Measurements from ENCODE around the gene CDC73. TPM values are rescaled to one million over a fixed set of nuclear protein-coding genes. Genes with fewer than 3 reads are reported as not detected.

Gene CDC73
- total RNA-seq, 2 donors from 2014 or later, result 52.8 to 53.0 TPM

DNA sequence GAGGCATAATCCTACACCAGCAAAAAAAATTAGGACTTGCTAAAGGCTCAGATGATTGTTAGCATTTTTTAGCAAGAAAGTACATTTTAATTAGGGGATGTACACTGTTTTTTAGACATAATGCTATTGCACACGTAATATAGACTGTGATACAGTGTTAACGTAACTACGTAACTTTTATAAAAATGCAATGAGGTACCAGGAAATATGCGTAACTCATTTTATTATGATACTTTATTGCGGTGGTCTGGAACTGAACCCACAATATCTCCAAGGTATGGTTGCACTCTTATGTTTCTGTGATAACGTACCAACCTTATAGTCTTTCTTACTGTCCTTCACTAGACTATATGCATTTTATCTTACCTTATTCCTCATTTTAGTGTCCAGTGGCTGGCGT, 127.4 kb downstream of the CDC73 start:
- H3K27me3 Mint-ChIP-seq (ENCODE audit: insufficient read depth), result no peaks in the 10 kb centered on the region
- no peak overlapping the region for H3K4me3 Mint-ChIP-seq
- DNase-seq, result no peak
- no peaks in the 10 kb centered on the region for H3K27me3 ChIP-seq (ENCODE audit: control insufficient read depth, insufficient read depth, low read length, poor library complexity, severe bottlenecking)
- no peak overlapping the region for H3K9ac ChIP-seq (ENCODE audit: extremely low read depth, low read length, poor library complexity, severe bottlenecking)
- H3K27ac Mint-ChIP-seq, result no peak overlapping the region
- H3K9me3 ChIP-seq (ENCODE audit: control insufficient read depth, low read length), result peaks cover 28% of the 10 kb centered on the region
- no peak overlapping the region for H3K27ac ChIP-seq (ENCODE audit: low read depth, low read length)
- no peaks in the 10 kb centered on the region for H3K4me1 Mint-ChIP-seq
- TF ChIP-seq, protein P1, sequence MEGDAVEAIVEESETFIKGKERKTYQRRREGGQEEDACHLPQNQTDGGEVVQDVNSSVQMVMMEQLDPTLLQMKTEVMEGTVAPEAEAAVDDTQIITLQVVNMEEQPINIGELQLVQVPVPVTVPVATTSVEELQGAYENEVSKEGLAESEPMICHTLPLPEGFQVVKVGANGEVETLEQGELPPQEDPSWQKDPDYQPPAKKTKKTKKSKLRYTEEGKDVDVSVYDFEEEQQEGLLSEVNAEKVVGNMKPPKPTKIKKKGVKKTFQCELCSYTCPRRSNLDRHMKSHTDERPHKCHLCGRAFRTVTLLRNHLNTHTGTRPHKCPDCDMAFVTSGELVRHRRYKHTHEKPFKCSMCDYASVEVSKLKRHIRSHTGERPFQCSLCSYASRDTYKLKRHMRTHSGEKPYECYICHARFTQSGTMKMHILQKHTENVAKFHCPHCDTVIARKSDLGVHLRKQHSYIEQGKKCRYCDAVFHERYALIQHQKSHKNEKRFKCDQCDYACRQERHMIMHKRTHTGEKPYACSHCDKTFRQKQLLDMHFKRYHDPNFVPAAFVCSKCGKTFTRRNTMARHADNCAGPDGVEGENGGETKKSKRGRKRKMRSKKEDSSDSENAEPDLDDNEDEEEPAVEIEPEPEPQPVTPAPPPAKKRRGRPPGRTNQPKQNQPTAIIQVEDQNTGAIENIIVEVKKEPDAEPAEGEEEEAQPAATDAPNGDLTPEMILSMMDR (conservative IDR thresholded peaks at IDR 0.05), result no peak
- H3K4me3 ChIP-seq (ENCODE audit: low read length), result no peak overlapping the region
- H3K9me3 Mint-ChIP-seq, result peaks cover 12% of the 10 kb centered on the region
- peaks cover 47% of the 10 kb centered on the region for H3K36me3 Mint-ChIP-seq (ENCODE audit: low read depth)
- peaks cover 68% of the 10 kb centered on the region for H3K36me3 ChIP-seq (ENCODE audit: control insufficient read depth, insufficient read depth, low read length)
- WGBS, 2 experiments (ENCODE audit: insufficient coverage in 1 of 2, insufficient read length in 1 of 2), result 95 to 99% methylated on average over 6 of the region's 7 CpGs
- no peaks in the 10 kb centered on the region for H3K4me1 ChIP-seq (ENCODE audit: control insufficient read depth, insufficient read depth, low read length)

DNA sequence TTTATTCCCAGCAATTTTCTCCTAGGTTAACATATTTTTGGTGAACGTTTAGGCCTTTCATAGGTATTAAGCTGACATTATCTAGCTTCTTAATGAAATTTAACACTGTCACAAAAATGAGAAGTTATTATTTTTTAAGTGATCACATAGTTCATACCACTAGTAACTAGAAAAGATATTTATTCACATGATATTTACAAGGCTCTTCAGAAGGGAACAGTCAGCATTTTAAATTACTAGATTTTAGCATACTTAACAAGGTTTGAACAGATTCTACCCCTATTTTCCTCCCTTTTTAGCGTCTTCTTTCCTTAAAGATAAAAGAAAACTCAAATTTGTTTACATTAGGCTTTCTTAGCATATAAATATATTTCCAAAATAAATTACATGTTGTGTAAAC, 130.1 kb downstream of the CDC73 start:
- Mint-ChIP-seq H3K27ac (no peak overlapping the region), H3K36me3 (ENCODE audit: low read depth) (peaks cover 27% of the 10 kb centered on the region), H3K4me1 (peaks cover 2% of the 10 kb centered on the region), H3K27me3 (ENCODE audit: insufficient read depth) (no peaks in the 10 kb centered on the region), H3K4me3 (no peak overlapping the region), H3K9me3 (peaks cover 12% of the 10 kb centered on the region)
- 87% methylated on average over 2 of the region's 2 CpGs; no CpG with 5 or more reads in 1 of the 2 experiments for WGBS, 2 experiments (ENCODE audit: insufficient coverage in 1 of 2, insufficient read length in 1 of 2)
- no peak overlapping the region for H3K4me3 ChIP-seq (ENCODE audit: low read length)
- peaks cover 52% of the 10 kb centered on the region for H3K36me3 ChIP-seq (ENCODE audit: control insufficient read depth, insufficient read depth, low read length)
- TF ChIP-seq, protein P1 (conservative IDR thresholded peaks at IDR 0.05), result no peak
- DNase-seq, result no peak
- peaks cover under 1% of the 10 kb centered on the region for H3K4me1 ChIP-seq (ENCODE audit: control insufficient read depth, insufficient read depth, low read length)
- H3K9me3 ChIP-seq (ENCODE audit: control insufficient read depth, low read length), result peaks cover 24% of the 10 kb centered on the region
- no peak overlapping the region for H3K9ac ChIP-seq (ENCODE audit: extremely low read depth, low read length, poor library complexity, severe bottlenecking)
- no peaks in the 10 kb centered on the region for H3K27me3 ChIP-seq (ENCODE audit: control insufficient read depth, insufficient read depth, low read length, poor library complexity, severe bottlenecking)
- H3K27ac ChIP-seq (ENCODE audit: low read depth, low read length), result no peak overlapping the region

DNA sequence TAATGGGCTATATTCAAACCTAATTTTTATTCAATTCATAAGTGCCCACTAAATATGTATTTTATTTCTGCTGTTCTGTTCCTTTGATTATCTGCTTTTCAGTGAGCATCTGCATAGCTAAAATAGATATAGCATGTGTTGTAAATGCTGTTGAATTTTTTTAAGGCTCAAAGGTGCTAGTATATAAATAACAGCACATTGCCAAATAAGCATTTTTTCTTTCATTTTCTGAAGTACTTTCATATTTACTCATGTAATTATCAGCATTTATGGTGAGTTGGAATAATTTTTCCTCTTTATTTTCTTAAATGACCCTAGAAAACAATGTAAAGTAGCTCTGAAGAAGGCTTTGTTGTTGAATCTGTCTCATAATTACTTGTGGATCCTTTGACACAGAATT, 134.2 kb downstream of the CDC73 start:
- no peak overlapping the region for H3K9ac ChIP-seq (ENCODE audit: extremely low read depth, low read length, poor library complexity, severe bottlenecking)

More for the DNA sequence above, 134.2 kb downstream of the CDC73 start:
- DNase-seq, result no peak
- H3K27me3 ChIP-seq (ENCODE audit: control insufficient read depth, insufficient read depth, low read length, poor library complexity, severe bottlenecking), result no peaks in the 10 kb centered on the region
- no peak overlapping the region for H3K27ac ChIP-seq (ENCODE audit: low read depth, low read length)
- H3K9me3 Mint-ChIP-seq, result no peaks in the 10 kb centered on the region
- H3K27me3 Mint-ChIP-seq (ENCODE audit: insufficient read depth), result no peaks in the 10 kb centered on the region
- H3K27ac Mint-ChIP-seq, result no peak overlapping the region
- peaks cover 7% of the 10 kb centered on the region for H3K4me1 Mint-ChIP-seq
- no peak overlapping the region for H3K4me3 Mint-ChIP-seq
- no peaks in the 10 kb centered on the region for H3K36me3 Mint-ChIP-seq (ENCODE audit: low read depth)
- H3K4me3 ChIP-seq (ENCODE audit: low read length), result no peak overlapping the region
- H3K9me3 ChIP-seq (ENCODE audit: control insufficient read depth, low read length), result no peaks in the 10 kb centered on the region
- H3K4me1 ChIP-seq (ENCODE audit: control insufficient read depth, insufficient read depth, low read length), result peaks cover 22% of the 10 kb centered on the region
- peaks cover 11% of the 10 kb centered on the region for H3K36me3 ChIP-seq (ENCODE audit: control insufficient read depth, insufficient read depth, low read length)
- TF ChIP-seq, protein P1 (conservative IDR thresholded peaks at IDR 0.05), result no peak

All from endodermal cell (in vitro differentiated cells).